Measurements from ENCODE around the gene AGBL1. TPM values are rescaled to one million over a fixed set of nuclear protein-coding genes. Genes with fewer than 3 reads are reported as not detected.

The AGBL1 gene
- polyA plus RNA-seq, 1 experiment = not detected

DNA sequence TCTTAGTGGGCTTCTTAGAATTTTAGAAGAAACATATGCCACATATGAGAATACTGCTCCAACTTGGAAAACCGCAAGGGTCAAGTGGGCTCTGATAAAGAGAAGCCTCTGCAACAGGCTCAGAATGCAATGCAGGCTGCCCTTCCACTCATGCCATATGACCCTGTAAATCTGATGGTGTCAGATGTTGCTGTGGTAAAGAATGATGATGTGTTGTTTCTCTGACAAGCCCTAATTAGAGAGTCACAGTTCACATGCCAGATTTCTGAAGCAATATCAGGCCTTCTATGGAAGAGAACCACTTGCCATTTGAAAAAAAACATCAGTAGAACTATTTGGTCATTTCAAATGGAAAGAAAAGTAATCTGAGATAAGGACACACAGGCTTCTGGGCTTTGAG lies 749.6 kb downstream of the AGBL1 start:
- Histone ChIP-seq H3K9me3 (ENCODE audit: control insufficient read depth, insufficient read depth, low read length) (peaks cover 9% of the 10 kb centered on the region; the same call in 1 of the 2 replicates), H3K4me3 (ENCODE audit: low read depth, low read length) (no peak overlapping the region), H3K27ac (ENCODE audit: low read depth, low read length) (no peak overlapping the region), H3K27me3 (ENCODE audit: control insufficient read depth, insufficient read depth, low read length) (no peaks in the 10 kb centered on the region)
- ChIA-PET CTCF (no interaction called here), POLR2A (no interaction called here)
- DNase-seq (ENCODE audit: low read depth, low spot score) = no peak
- TF ChIP-seq, protein P1, sequence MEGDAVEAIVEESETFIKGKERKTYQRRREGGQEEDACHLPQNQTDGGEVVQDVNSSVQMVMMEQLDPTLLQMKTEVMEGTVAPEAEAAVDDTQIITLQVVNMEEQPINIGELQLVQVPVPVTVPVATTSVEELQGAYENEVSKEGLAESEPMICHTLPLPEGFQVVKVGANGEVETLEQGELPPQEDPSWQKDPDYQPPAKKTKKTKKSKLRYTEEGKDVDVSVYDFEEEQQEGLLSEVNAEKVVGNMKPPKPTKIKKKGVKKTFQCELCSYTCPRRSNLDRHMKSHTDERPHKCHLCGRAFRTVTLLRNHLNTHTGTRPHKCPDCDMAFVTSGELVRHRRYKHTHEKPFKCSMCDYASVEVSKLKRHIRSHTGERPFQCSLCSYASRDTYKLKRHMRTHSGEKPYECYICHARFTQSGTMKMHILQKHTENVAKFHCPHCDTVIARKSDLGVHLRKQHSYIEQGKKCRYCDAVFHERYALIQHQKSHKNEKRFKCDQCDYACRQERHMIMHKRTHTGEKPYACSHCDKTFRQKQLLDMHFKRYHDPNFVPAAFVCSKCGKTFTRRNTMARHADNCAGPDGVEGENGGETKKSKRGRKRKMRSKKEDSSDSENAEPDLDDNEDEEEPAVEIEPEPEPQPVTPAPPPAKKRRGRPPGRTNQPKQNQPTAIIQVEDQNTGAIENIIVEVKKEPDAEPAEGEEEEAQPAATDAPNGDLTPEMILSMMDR (IDR thresholded peaks at IDR 0.05; ENCODE audit: low read depth, low read length) = no peak

DNA sequence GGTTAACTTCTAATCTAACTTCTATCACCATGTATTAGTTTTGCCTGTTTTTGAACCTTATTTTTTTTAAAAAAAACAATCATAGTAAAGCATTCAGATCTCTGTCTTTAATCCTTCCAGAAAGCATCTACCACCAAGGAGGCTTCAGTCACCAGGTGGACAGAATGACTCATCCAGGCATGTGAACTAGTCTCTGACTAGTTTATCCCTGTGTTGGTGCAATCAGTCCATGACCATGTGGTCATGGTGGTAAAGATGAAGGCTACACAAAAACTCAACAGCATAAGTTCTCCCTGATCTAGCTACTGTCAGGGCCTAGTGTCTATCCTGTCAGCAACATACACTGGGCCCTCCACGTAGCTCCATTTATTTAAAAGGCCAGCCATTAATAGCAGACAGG lies 750.6 kb downstream of the AGBL1 start:
- Histone ChIP-seq H3K4me3 (ENCODE audit: low read depth, low read length) (no peak overlapping the region), H3K27me3 (ENCODE audit: control insufficient read depth, insufficient read depth, low read length) (no peaks in the 10 kb centered on the region), H3K9me3 (ENCODE audit: control insufficient read depth, insufficient read depth, low read length) (peaks cover 6% of the 10 kb centered on the region; the same call in 1 of the 2 replicates), H3K27ac (ENCODE audit: low read depth, low read length) (no peak overlapping the region)
- no peak for DNase-seq (ENCODE audit: low read depth, low spot score)
- CTCF ChIA-PET = no interaction called here
- POLR2A ChIA-PET = no interaction called here
- TF ChIP-seq, protein P1 (IDR thresholded peaks at IDR 0.05; ENCODE audit: low read depth, low read length) = no peak

DNA sequence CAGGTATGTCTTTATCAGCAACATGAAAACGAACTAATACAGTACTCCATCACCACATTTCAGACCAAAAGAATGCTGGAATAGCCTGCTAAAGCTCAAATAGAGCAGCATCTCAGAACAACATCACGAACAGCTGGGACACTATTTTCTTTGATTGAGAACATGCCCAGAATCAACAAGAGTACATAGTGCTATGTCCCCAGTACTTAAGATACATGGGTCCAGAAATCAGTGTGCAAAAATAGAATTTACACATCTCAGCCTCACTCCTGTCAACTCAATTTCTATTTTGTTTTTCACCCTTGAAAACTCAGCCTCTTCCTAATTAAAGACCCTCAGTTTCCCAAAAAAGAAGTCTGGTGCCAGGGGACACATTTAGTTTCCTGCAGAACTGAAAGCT lies 753.9 kb downstream of the AGBL1 start:
- Histone ChIP-seq H3K4me3 (ENCODE audit: low read depth, low read length) (no peak overlapping the region), H3K9me3 (ENCODE audit: control insufficient read depth, insufficient read depth, low read length) (peaks cover 6% of the 10 kb centered on the region; the same call in 1 of the 2 replicates), H3K27me3 (ENCODE audit: control insufficient read depth, insufficient read depth, low read length) (no peaks in the 10 kb centered on the region), H3K27ac (ENCODE audit: low read depth, low read length) (no peak overlapping the region)
- ChIA-PET POLR2A (no interaction called here), CTCF (no interaction called here)
- TF ChIP-seq, protein P1 (IDR thresholded peaks at IDR 0.05; ENCODE audit: low read depth, low read length) = no peak
- no peak for DNase-seq (ENCODE audit: low read depth, low spot score)

DNA sequence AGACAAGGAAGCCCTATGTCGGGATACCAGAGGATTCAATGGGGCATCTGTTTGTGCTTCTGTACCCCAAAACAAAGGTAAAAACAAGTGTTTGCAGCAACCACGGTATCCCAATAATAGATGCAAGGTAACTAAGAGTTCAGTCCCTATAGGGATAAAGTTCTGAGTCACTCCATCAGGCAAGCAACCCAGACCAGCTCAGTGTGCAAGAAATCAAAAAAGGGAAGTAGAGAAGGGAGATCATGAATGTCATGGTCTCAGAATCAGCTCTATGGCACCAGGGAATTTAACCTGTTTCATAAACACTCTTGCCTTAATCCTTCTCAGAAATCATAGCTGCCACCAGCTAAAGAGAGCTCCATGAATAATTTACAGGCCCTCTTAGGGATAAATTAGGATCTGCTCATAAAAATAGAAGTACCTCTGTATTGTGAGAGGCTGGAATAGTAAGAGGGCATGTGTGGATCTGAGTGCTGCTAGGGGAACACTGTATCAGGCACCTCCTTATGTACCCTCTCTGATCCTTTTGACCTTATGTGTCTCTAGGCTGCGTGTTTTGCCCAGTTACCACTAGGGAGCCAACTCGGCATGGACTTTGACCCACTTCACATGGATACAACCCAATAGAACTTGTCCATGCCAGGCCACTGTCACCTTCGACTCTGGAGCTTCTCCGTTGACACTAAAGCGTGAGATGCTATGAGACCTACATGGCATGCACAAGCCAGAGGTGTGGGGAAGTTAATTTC lies 754.6 kb downstream of the AGBL1 start:
- Histone ChIP-seq H3K9me3 (ENCODE audit: control insufficient read depth, insufficient read depth, low read length) (peaks cover 6% of the 10 kb centered on the region; the same call in 1 of the 2 replicates), H3K4me3 (ENCODE audit: low read depth, low read length) (no peak overlapping the region), H3K27me3 (ENCODE audit: control insufficient read depth, insufficient read depth, low read length) (no peaks in the 10 kb centered on the region), H3K27ac (ENCODE audit: low read depth, low read length) (no peak overlapping the region)
- ChIA-PET CTCF (no interaction called here), POLR2A (no interaction called here)
- DNase-seq (ENCODE audit: low read depth, low spot score) = no peak
- TF ChIP-seq, protein P1 (IDR thresholded peaks at IDR 0.05; ENCODE audit: low read depth, low read length) = no peak

DNA sequence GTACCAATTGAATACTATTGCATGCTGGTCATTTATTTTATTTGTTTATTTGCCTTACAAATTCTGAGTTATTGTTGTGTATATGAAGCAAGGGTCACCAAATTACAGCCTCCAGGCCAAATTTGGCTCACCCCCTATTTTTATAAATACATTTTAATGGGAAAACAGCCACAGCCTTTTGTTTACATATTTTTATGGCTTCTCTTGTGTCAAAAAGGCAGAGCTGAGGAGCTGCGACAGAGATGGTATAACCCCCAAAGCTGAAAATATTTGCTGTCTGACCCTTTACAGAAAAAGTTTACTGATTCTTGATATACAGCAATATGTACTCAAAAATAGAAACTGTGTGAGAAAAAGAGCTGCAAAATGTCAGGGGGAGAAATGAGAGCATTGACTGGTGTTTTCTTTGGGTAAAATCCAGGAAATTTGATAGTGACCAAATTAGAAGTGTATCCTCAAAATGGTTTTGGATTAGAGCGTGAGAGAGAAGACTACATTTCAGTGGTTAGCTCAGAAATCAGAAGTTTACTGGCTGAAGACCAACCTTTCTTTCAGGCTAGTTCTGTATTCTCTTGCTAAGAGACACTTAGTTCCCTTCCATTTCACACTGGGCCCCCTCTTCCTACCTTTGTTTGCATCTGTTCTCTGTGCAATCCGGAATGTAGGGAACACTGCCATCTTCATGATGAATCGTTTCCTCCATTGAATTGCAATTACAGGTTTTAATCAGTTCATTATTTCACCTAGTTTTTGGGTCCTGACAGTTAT lies 757.8 kb downstream of the AGBL1 start:
- H3K4me3 ChIP-seq (ENCODE audit: low read depth, low read length) = no peak overlapping the region
- TF ChIP-seq, protein P1 (IDR thresholded peaks at IDR 0.05; ENCODE audit: low read depth, low read length) = no peak
- no peaks in the 10 kb centered on the region for H3K27me3 ChIP-seq (ENCODE audit: control insufficient read depth, insufficient read depth, low read length)
- peaks cover 4% of the 10 kb centered on the region; the same call in 1 of the 2 replicates for H3K9me3 ChIP-seq (ENCODE audit: control insufficient read depth, insufficient read depth, low read length)
- no peak overlapping the region for H3K27ac ChIP-seq (ENCODE audit: low read depth, low read length)
- DNase-seq (ENCODE audit: low read depth, low spot score) = no peak
- ChIA-PET POLR2A (no interaction called here), CTCF (no interaction called here)
